PC-3 (cell line): ENCODE data around the gene SLC1A3. TPM values are rescaled to one million over a fixed set of nuclear protein-coding genes. Genes with fewer than 3 reads are reported as not detected.
A peak's percentile ranks its signal among the peaks of the same experiment; 100 is the strongest.

Experiments used
- ATAC-seq: fragments of 200-7000 bp; cut with Tn5 transposase; 2 replicates; pipeline ENCODE4 v1.9.1; 2020; ENCODE audit warnings: mild to moderate bottlenecking, moderate library complexity
- BruUV-seq: library from RNA; stranded (reverse); fragments of 400-500 nt; replicated peaks from 2 replicates; lab custom pipeline; 2021; lab: Mats Ljungman, UMichigan
- CTCF ChIA-PET: fragments of 300-600 bp; sonication (Branson Sonifier 250); formaldehyde crosslinking; loops from one replicate; lab custom pipeline; 2022; ENCODE audit warnings: antibody characterized with exemption; lab: Charles Lee
- POLR2A ChIA-PET: fragments of 300-600 bp; sonication (Branson Sonifier 250); formaldehyde crosslinking; loops from one replicate; lab custom pipeline; 2022; ENCODE audit warnings: antibody characterized with exemption; ENCODE audit not compliant: unreplicated experiment; lab: Charles Lee
- DNase-seq: peaks from one replicate; pipeline ENCODE4 v3.0.0-alpha.2; 2015
- H2AFZ ChIP-seq: fragments of 300-600 bp; sonication (generic); 2 replicates; pipeline ENCODE4 v1.6.0; 2016; ENCODE audit warnings: antibody characterized with exemption, low read length
- H3F3A ChIP-seq: fragments of 300-600 bp; sonication (generic); one replicate; pipeline ENCODE4 v1.6.0; 2017; ENCODE audit warnings: antibody characterized with exemption, low read length, control low read depth, mild to moderate bottlenecking; ENCODE audit not compliant: unreplicated experiment
- H3K27ac ChIP-seq: fragments of 300-600 bp; sonication (generic); 2 replicates; pipeline ENCODE4 v1.5.1; 2016; ENCODE audit warnings: mild to moderate bottlenecking, low read length
- H3K27me3 ChIP-seq: fragments of 300-600 bp; sonication (generic); 2 replicates; pipeline ENCODE4 v1.6.1; 2016; ENCODE audit warnings: low read length, mixed read lengths
- H3K36me3 ChIP-seq: fragments of 300-600 bp; sonication (generic); 2 replicates; pipeline ENCODE4 v1.6.1; 2016; ENCODE audit warnings: low read depth, mixed run types, low read length, mixed read lengths
- H3K4me1 ChIP-seq: fragments of 300-600 bp; sonication (generic); 2 replicates; pipeline ENCODE4 v1.5.1; 2016; ENCODE audit warnings: low read length; ENCODE audit not compliant: insufficient read depth
- H3K4me2 ChIP-seq: fragments of 300-600 bp; sonication (generic); 2 replicates; pipeline ENCODE4 v1.6.0; 2016; ENCODE audit warnings: low read length
- H3K4me3 ChIP-seq: fragments of 300-600 bp; sonication (generic); 2 replicates; pipeline ENCODE4 v1.5.1; 2016; ENCODE audit warnings: mild to moderate bottlenecking, low read length, mixed read lengths
- H3K79me2 ChIP-seq: fragments of 300-600 bp; sonication (generic); 2 replicates; pipeline ENCODE4 v1.6.1; 2017; ENCODE audit warnings: low read length, mixed read lengths
- H3K9ac ChIP-seq: fragments of 300-600 bp; sonication (generic); 2 replicates; pipeline ENCODE4 v1.6.0; 2016; ENCODE audit warnings: mild to moderate bottlenecking, low read length
- H3K9me2 ChIP-seq: fragments of 300-600 bp; sonication (generic); replicated peaks from 2 replicates; pipeline ENCODE4 v1.6.1; 2016; ENCODE audit warnings: mixed run types, low read length, mixed read lengths
- H3K9me3 ChIP-seq: fragments of 300-600 bp; sonication (generic); 2 replicates; pipeline ENCODE4 v1.6.1; 2016; ENCODE audit warnings: low read length, mixed read lengths
- H4K20me1 ChIP-seq: fragments of 300-600 bp; sonication (generic); 2 replicates; pipeline ENCODE4 v1.6.1; 2016; ENCODE audit warnings: low read length, mixed read lengths
- EZH2 ChIP-seq: fragments of 300-600 bp; sonication (generic); IDR thresholded peaks from one replicate; pipeline ENCODE4 v1.6.1; 2017; ENCODE audit warnings: antibody characterized with exemption, mild to moderate bottlenecking, low read length; ENCODE audit not compliant: unreplicated experiment
- EZH2phosphoT487 ChIP-seq: fragments of 300-600 bp; sonication (generic); IDR thresholded peaks from 2 replicates; pipeline ENCODE4 v1.6.1; 2018; ENCODE audit warnings: mild to moderate bottlenecking, antibody characterized with exemption, low read length, borderline replicate concordance
- intact Hi-C: fragments of 100-400 bp; cut with micrococcal nuclease; formaldehyde crosslinking; loops from 2 replicates; pipeline ENCODE4 v1.9.0; 2023
- total RNA-seq: library from RNA; depleted of rRNA; stranded (reverse); fragments of >200 nt; gene quantifications from 2 replicates; pipeline ENCODE4 v1.2.3, GENCODE V29; 2014
- TF ChIP-seq, protein P1 (sequence below): fragments of 300-600 bp; sonication (generic); conservative IDR thresholded peaks from 2 replicates; pipeline ENCODE4 v1.5.1; 2017; ENCODE audit warnings: antibody characterized with exemption, low read depth, mild to moderate bottlenecking, low read length

Gene SLC1A3
- total RNA-seq, 1 experiment from 2014 or later = 24.7 TPM

DNA sequence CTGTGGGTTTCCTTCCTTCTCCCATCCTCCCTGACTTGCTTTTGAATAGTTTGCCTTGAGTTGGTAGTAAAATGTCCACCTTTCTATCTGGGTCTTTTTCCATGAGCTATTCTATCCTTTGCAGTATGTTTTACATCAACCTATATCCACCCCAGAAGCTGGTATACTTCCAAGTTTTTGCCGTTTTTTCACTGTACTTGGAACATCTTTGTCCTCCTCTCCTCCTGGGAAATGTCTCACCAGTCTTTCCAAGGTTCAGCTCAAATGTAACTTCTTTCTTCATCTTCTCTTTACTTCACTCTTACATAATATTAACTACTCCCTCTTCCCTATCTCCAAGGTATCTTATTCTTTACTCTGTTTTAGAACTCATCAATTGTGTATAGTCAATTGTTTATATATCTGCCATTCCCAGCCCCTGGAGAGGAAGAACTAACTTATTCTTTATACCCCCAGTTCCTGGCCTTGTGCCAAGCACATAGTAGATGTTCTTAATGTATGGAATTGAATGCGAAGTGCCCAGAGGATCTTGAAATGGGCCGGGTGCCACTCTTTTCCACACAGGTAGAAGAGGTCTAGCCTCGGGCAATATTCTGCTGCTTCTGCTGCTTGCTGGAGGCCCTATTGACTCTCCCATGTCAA, 34.9 kb upstream of the SLC1A3 start:
- ChIA-PET POLR2A (no interaction called here), CTCF (no interaction called here)
- Histone ChIP-seq H3K79me2 (no peaks in the 10 kb centered on the region), H3K27ac (no peak overlapping the region), H3K36me3 (no peaks in the 10 kb centered on the region), H3K4me3 (no peak overlapping the region), H2AFZ (no peak overlapping the region), H3K27me3 (no peaks in the 10 kb centered on the region), H3F3A (no peaks in the 10 kb centered on the region), H4K20me1 (no peaks in the 10 kb centered on the region), H3K4me2 (no peak overlapping the region), H3K9me3 (no peaks in the 10 kb centered on the region), H3K9ac (no peak overlapping the region), H3K4me1 (peaks cover 12% of the 10 kb centered on the region; the same call in 1 of the 2 replicates), H3K9me2 (no peaks in the 10 kb centered on the region)
- BruUV-seq = no TSS peak
- DNase-seq (no peak), ATAC-seq (no peak)
- intact Hi-C loops = no loop called here
- no peak for TF ChIP-seq EZH2phosphoT487
- TF ChIP-seq, protein P1, sequence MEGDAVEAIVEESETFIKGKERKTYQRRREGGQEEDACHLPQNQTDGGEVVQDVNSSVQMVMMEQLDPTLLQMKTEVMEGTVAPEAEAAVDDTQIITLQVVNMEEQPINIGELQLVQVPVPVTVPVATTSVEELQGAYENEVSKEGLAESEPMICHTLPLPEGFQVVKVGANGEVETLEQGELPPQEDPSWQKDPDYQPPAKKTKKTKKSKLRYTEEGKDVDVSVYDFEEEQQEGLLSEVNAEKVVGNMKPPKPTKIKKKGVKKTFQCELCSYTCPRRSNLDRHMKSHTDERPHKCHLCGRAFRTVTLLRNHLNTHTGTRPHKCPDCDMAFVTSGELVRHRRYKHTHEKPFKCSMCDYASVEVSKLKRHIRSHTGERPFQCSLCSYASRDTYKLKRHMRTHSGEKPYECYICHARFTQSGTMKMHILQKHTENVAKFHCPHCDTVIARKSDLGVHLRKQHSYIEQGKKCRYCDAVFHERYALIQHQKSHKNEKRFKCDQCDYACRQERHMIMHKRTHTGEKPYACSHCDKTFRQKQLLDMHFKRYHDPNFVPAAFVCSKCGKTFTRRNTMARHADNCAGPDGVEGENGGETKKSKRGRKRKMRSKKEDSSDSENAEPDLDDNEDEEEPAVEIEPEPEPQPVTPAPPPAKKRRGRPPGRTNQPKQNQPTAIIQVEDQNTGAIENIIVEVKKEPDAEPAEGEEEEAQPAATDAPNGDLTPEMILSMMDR = no peak
- TF ChIP-seq EZH2 = no peak

GRCh38 chr5:36573438-36573837, 33.0 kb upstream of the SLC1A3 start:
- H3K9me3 ChIP-seq = no peaks in the 10 kb centered on the region
- no peak overlapping the region for H2AFZ ChIP-seq
- H3K4me1 ChIP-seq = peaks cover 12% of the 10 kb centered on the region; the same call in 1 of the 2 replicates
- no peaks in the 10 kb centered on the region for H4K20me1 ChIP-seq
- H3K36me3 ChIP-seq = no peaks in the 10 kb centered on the region
- no TSS peak for BruUV-seq
- no peak for ATAC-seq
- H3K4me2 ChIP-seq = no peak overlapping the region
- CTCF ChIA-PET = no interaction called here
- no peak overlapping the region for H3K27ac ChIP-seq
- intact Hi-C loops = no loop called here
- no peaks in the 10 kb centered on the region for H3K79me2 ChIP-seq
- H3F3A ChIP-seq = no peaks in the 10 kb centered on the region
- no peaks in the 10 kb centered on the region for H3K27me3 ChIP-seq
- POLR2A ChIA-PET = no interaction called here
- DNase-seq = peak; percentile 70
- H3K9me2 ChIP-seq = no peaks in the 10 kb centered on the region
- H3K9ac ChIP-seq = no peak overlapping the region
- no peak for TF ChIP-seq EZH2
- TF ChIP-seq, protein P1 = no peak
- H3K4me3 ChIP-seq = no peak overlapping the region

DNA sequence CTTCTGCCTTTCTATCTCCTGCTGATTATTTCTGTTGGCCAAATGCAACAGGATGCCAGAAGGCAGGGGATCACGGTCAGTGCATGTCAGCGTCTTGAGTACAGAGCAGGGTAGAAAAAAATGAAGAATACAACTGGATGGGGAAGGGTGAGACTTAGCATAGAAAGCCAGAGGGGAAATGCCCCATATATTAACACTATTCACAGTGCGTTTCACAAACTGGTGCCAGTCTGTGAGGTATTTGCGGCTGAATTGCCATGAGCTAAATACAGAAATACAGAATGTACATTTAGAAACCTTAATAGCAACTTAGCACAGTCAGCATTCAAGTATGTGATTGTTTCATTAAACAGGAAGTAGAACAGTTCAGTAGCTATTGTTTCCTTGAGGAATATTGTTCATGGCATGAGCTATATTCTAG, 31.0 kb upstream of the SLC1A3 start:
- Histone ChIP-seq H3K27me3 (no peaks in the 10 kb centered on the region), H3K9ac (no peak overlapping the region), H3K4me1 (peaks cover 12% of the 10 kb centered on the region; the same call in 1 of the 2 replicates), H4K20me1 (no peaks in the 10 kb centered on the region), H3K4me2 (no peak overlapping the region), H3K27ac (no peak overlapping the region), H2AFZ (no peak overlapping the region), H3K9me3 (no peaks in the 10 kb centered on the region), H3K79me2 (no peaks in the 10 kb centered on the region), H3K9me2 (no peaks in the 10 kb centered on the region), H3K36me3 (no peaks in the 10 kb centered on the region), H3F3A (no peaks in the 10 kb centered on the region), H3K4me3 (no peak overlapping the region)
- CTCF ChIA-PET = no interaction called here
- DNase-seq (peak; percentile 45), ATAC-seq (no peak; the same call in 1 of the 2 replicates)
- POLR2A ChIA-PET = no interaction called here
- TF ChIP-seq, protein P1 = no peak
- no peak for TF ChIP-seq EZH2phosphoT487
- TF ChIP-seq EZH2 = no peak
- BruUV-seq = no TSS peak
- intact Hi-C loops = no loop called here
